HEK293 (cell line): ENCODE results near the gene NEK8.
A peak's percentile ranks its signal among the peaks of the same experiment; 100 is the strongest.
"Not testable (repeated sequence)": the region's sequence is repeated elsewhere in the genome, so short reads cannot be mapped to it uniquely, and the experiment has no call there.

Experiments
- CTCF ChIA-PET: fragments of 350-600 bp; formaldehyde crosslinking; extraction: SDS; loops from one replicate; lab custom pipeline; 2021; ENCODE audit warnings: antibody characterized with exemption; lab: Yijun Ruan, JAX
- POLR2A ChIA-PET: fragments of 300-600 bp; formaldehyde crosslinking; extraction: SDS; loops from one replicate; lab custom pipeline; 2020; ENCODE audit warnings: antibody characterized with exemption, inconsistent platforms; lab: Yijun Ruan, JAX
- H3K27ac ChIP-seq: fragments of 200-500 bp; sonication (Bioruptor generic); 2 replicates; pipeline ENCODE4 v1.5.1; 2014; ENCODE audit warnings: low read depth, low read length, control low read depth, inconsistent platforms; ENCODE audit errors: extremely low read depth
- H3K36me3 ChIP-seq, 2 experiments: fragments of 200-500 bp in 1 of 2; sonication (Bioruptor generic) in 1 of 2; 1 replicate in 1 of 2; 2 replicates in 1 of 2; pipeline ENCODE4 v1.5.1; 2014 to 2017; ENCODE audit warnings: inconsistent platforms in 2 of 2, low read length in 2 of 2; ENCODE audit not compliant: control insufficient read depth in 2 of 2, insufficient read depth in 1 of 2
- H3K4me1 ChIP-seq: fragments of 200-500 bp; sonication (Bioruptor generic); 2 replicates; pipeline ENCODE4 v1.5.1; 2014; ENCODE audit warnings: mild to moderate bottlenecking, low read length, inconsistent platforms; ENCODE audit not compliant: control insufficient read depth, insufficient read depth
- H3K4me3 ChIP-seq: 2 replicates; pipeline ENCODE4 v1.5.1; 2011; ENCODE audit warnings: low read depth, mild to moderate bottlenecking, control low read depth, low read length, moderate library complexity
- H3K9me3 ChIP-seq: fragments of 200-500 bp; sonication (Bioruptor generic); 2 replicates; pipeline ENCODE4 v1.5.1; 2014; ENCODE audit warnings: low read depth, low read length, inconsistent platforms; ENCODE audit not compliant: control insufficient read depth, insufficient read depth
- AEBP2 ChIP-seq: fragments of 450-650 bp; formaldehyde crosslinking; IDR thresholded peaks from 2 replicates; pipeline ENCODE4 v1.5.1; 2016; ENCODE audit warnings: missing biosample characterization, missing genetic modification characterization, borderline replicate concordance
- MZF1 ChIP-seq: fragments of 450-650 bp; formaldehyde crosslinking; IDR thresholded peaks from 2 replicates; pipeline ENCODE4 v1.5.1; 2017; ENCODE audit warnings: missing biosample characterization, missing genetic modification characterization, borderline replicate concordance
- ZBTB17 ChIP-seq: fragments of 450-650 bp; formaldehyde crosslinking; IDR thresholded peaks from 2 replicates; pipeline ENCODE4 v1.5.1; 2016; ENCODE audit warnings: missing biosample characterization, missing genetic modification characterization
- ZBTB26 ChIP-seq: fragments of 450-650 bp; formaldehyde crosslinking; optimal IDR thresholded peaks from 2 replicates; pipeline ENCODE3; 2016; ENCODE audit warnings: missing biosample characterization, mild to moderate bottlenecking, missing genetic modification characterization
- ZNF138 ChIP-seq: fragments of 450-650 bp; formaldehyde crosslinking; IDR thresholded peaks from 2 replicates; pipeline ENCODE4 v1.5.1; 2016; ENCODE audit warnings: missing biosample characterization, missing genetic modification characterization, borderline replicate concordance
- ZNF140 ChIP-seq: fragments of 450-650 bp; formaldehyde crosslinking; IDR thresholded peaks from 2 replicates; pipeline ENCODE4 v1.5.1; 2016; ENCODE audit warnings: missing biosample characterization, missing genetic modification characterization
- ZNF16 ChIP-seq: fragments of 450-650 bp; formaldehyde crosslinking; IDR thresholded peaks from 2 replicates; pipeline ENCODE4 v1.5.1; 2016; ENCODE audit warnings: low read depth, missing biosample characterization, missing genetic modification characterization
- ZNF426 ChIP-seq: fragments of 450-650 bp; formaldehyde crosslinking; IDR thresholded peaks from 2 replicates; pipeline ENCODE4 v1.5.1; 2017; ENCODE audit warnings: missing biosample characterization, missing genetic modification characterization, mild to moderate bottlenecking, inconsistent platforms, moderate library complexity
- ZNF518A ChIP-seq: fragments of 450-650 bp; formaldehyde crosslinking; conservative IDR thresholded peaks from 2 replicates; pipeline ENCODE4 v1.5.1; 2016; ENCODE audit warnings: low read depth, missing biosample characterization, missing genetic modification characterization
- ZNF530 ChIP-seq: fragments of 450-650 bp; formaldehyde crosslinking; IDR thresholded peaks from 2 replicates; pipeline ENCODE4 v1.5.1; 2016; ENCODE audit warnings: low read depth, missing biosample characterization, missing genetic modification characterization
- ZNF555 ChIP-seq: fragments of 450-650 bp; formaldehyde crosslinking; conservative IDR thresholded peaks from 2 replicates; pipeline ENCODE4 v1.5.1; 2017; ENCODE audit warnings: missing biosample characterization, mild to moderate bottlenecking, missing genetic modification characterization, inconsistent platforms
- ZNF580 ChIP-seq: fragments of 450-650 bp; formaldehyde crosslinking; IDR thresholded peaks from 2 replicates; pipeline ENCODE4 v1.5.1; 2016; ENCODE audit warnings: missing biosample characterization, missing genetic modification characterization
- ZNF791 ChIP-seq: fragments of 450-650 bp; formaldehyde crosslinking; IDR thresholded peaks from 2 replicates; pipeline ENCODE4 v1.5.1; 2016; ENCODE audit warnings: missing biosample characterization, missing genetic modification characterization
- ZXDB ChIP-seq: fragments of 450-650 bp; formaldehyde crosslinking; IDR thresholded peaks from 2 replicates; pipeline ENCODE4 v1.5.1; 2016; ENCODE audit warnings: missing biosample characterization, missing genetic modification characterization
- TF ChIP-seq, protein P1 (sequence below): fragments of 450-650 bp; formaldehyde crosslinking; IDR thresholded peaks from 2 replicates; pipeline ENCODE4 v1.5.1; 2016; ENCODE audit warnings: missing biosample characterization, missing genetic modification characterization

The NEK8 gene

DNA sequence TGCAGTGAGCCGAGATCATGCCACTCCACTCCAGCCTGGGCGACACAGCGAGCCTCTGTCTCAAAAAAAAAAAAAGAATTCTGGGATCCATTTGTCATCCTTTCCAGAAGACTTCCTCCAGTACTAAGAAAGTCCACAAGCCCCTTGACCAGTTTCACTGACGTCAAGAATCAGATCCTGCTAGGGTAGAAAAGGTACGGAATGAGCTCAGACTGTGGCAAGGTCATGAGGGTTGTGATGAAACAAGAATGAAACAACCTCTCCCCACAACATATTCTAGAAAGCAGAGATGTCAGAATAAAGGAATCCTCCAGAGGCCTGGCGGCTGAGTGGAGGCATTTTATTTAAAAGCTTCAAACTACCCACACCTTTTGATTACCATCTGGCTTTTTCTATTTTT is 45.1 kb downstream of the NEK8 start:
- CTCF ChIA-PET, result interaction anchor here (0.6 to 7.1 kb wide), 14 partner anchors 10 to 143 kb away, joined by 3 to 98 read pairs (median 5); partner anchors contain the start of genes DHRS13, FLOT2 and TLCD1
- POLR2A ChIA-PET, result interaction anchor here (0.6 to 0.7 kb wide), 3 partner anchors 85 to 511 kb away, joined by 3 to 5 read pairs (median 3); no protein-coding TSS in a partner anchor
- H3K4me3 ChIP-seq, result no peak overlapping the region
- H3K9me3 ChIP-seq, result no peaks in the 10 kb centered on the region
- no peaks in the 10 kb centered on the region; a peak in 1 of 3 replicates for H3K36me3 ChIP-seq
- no peak overlapping the region for H3K27ac ChIP-seq
- TF ChIP-seq ZBTB17 (tag by site-specific recombination) (peak; percentile 33; the same call in 1 of the 2 replicates), ZNF580 (no peak)
- TF ChIP-seq, all 188 proteins: peak for 1
- 0 out of 2 replicates have a peak, but pooled peaks cover 4% of the 10 kb centered on the region for H3K4me1 ChIP-seq

GRCh38 chr17:28774206-28774605 is 45.6 kb downstream of the NEK8 start:
- H3K27ac ChIP-seq, result no peak overlapping the region; the same call in 1 of the 2 replicates
- no peak overlapping the region for H3K4me3 ChIP-seq
- ChIA-PET POLR2A (interaction anchor here (0.6 to 0.7 kb wide), 3 partner anchors 19 to 511 kb away, joined by 3 to 4 read pairs (median 3); no protein-coding TSS in a partner anchor), CTCF (interaction anchor here (0.6 to 7.1 kb wide), 15 partner anchors 11 to 518 kb away, joined by 3 to 98 read pairs (median 5); partner anchors contain the start of genes DHRS13, FLOT2 and TLCD1)
- no peaks in the 10 kb centered on the region; a peak in 1 of 3 replicates for H3K36me3 ChIP-seq
- H3K4me1 ChIP-seq, result 0 out of 2 replicates have a peak, but pooled peaks cover 4% of the 10 kb centered on the region
- no peaks in the 10 kb centered on the region for H3K9me3 ChIP-seq
- TF ChIP-seq ZXDB (no peak), MZF1 (tag by site-specific recombination) (peak; percentile 65; the same call in 1 of the 2 replicates)
- TF ChIP-seq, all 188 proteins: peak for 1

GRCh38 chr17:28777178-28777577 is 48.6 kb downstream of the NEK8 start:
- Histone ChIP-seq H3K4me3 (no peak overlapping the region), H3K9me3 (no peaks in the 10 kb centered on the region), H3K36me3 (peaks cover 7 to 12% of the 10 kb centered on the region in 2 experiments), H3K27ac (0 out of 2 replicates have a peak overlapping the region, but pooled peaks have one; percentile 14), H3K4me1 (0 out of 2 replicates have a peak, but pooled peaks cover 4% of the 10 kb centered on the region)
- TF ChIP-seq ZBTB26 (tag by site-specific recombination) (no peak), ZNF16 (tag by site-specific recombination) (no peak)
- CTCF ChIA-PET, result interaction anchor here (0.8 to 7.1 kb wide), 2 partner anchors 14 to 46 kb away, joined by 3 to 98 read pairs; no protein-coding TSS in a partner anchor
- POLR2A ChIA-PET, result interaction anchor here (0.6 kb wide), 1 partner anchor 10 kb away, joined by 3 read pairs; no protein-coding TSS in a partner anchor

DNA sequence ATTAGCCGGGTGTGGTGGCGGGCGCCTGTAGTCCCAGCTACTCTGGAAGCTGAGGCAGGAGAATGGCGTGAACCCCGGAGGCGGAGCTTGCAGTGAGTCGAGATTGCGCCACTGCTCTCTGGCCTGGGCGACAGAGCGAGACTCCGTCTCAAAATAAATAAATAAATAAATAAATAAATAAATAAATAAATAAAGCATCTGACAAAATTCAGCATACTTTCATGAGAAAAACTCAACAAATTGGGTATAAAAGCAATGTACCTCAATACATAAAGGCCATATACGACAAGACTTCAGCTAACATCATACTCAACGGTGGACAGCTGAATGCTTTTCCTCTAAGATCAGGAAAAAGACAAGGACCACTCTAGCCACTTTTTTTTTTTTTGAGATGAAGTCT is 51.0 kb downstream of the NEK8 start:
- CTCF ChIA-PET, result interaction anchor here (1.0 to 9.7 kb wide), 2 partner anchors 15 to 50 kb away, joined by 3 to 62 read pairs; no protein-coding TSS in a partner anchor
- not testable (repeated sequence) for H3K27ac ChIP-seq, H3K4me1 ChIP-seq, H3K9me3 ChIP-seq, H3K4me3 ChIP-seq
- peaks cover 7 to 12% of the 10 kb centered on the region in 2 experiments for H3K36me3 ChIP-seq
- POLR2A ChIA-PET, result interaction anchor here (0.7 kb wide), 1 partner anchor 62 kb away, joined by 3 read pairs; no protein-coding TSS in a partner anchor
- TF ChIP-seq ZNF555 (peak; percentile 77), ZNF140 (tag by site-specific recombination) (peak; percentile 68), ZNF530 (tag by site-specific recombination) (0 out of 2 replicates have a peak, but pooled peaks have one; percentile 12), AEBP2 (tag by site-specific recombination) (0 out of 2 replicates have a peak, but pooled peaks have one; percentile 14), ZNF518A (tag by site-specific recombination) (peak; percentile 90), ZNF426 (tag by site-specific recombination) (peak; percentile 80), ZNF138 (0 out of 2 replicates have a peak, but pooled peaks have one; percentile 19), ZNF791 (peak; percentile 78)
- TF ChIP-seq, protein P1, sequence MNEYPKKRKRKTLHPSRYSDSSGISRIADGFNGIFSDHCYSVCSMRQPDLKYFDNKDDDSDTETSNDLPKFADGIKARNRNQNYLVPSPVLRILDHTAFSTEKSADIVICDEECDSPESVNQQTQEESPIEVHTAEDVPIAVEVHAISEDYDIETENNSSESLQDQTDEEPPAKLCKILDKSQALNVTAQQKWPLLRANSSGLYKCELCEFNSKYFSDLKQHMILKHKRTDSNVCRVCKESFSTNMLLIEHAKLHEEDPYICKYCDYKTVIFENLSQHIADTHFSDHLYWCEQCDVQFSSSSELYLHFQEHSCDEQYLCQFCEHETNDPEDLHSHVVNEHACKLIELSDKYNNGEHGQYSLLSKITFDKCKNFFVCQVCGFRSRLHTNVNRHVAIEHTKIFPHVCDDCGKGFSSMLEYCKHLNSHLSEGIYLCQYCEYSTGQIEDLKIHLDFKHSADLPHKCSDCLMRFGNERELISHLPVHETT (tag by site-specific recombination), result peak; percentile 60; the same call in 1 of the 2 replicates
